Stomach (tissue), 9 donors: ENCODE measurements around the gene VPS39. TPM values are rescaled to one million over a fixed set of nuclear protein-coding genes. Genes with fewer than 3 reads are reported as not detected.
"Not testable (repeated sequence)": the region's sequence is repeated elsewhere in the genome, so short reads cannot be mapped to it uniquely, and the experiment has no call there.

Experiments
- DNase-seq, 2 donors: peaks; one replicate each; pipeline versions ENCODE4 v3.0.0 to v3.0.0-alpha.2; 2013 to 2019
- H3K27ac ChIP-seq, 5 donors: fragments of 200-600 bp in 4 of 5; sonication (generic) in 4 of 5; one replicate each; pipeline ENCODE4 v1.5.1; 2013 to 2019; ENCODE audit warnings: mild to moderate bottlenecking in 1 of 5, moderate library complexity in 1 of 5
- H3K27me3 ChIP-seq, 3 donors: fragments of 200-600 bp; sonication (generic); one replicate each; pipeline ENCODE4 v1.5.1; 2017 to 2019; ENCODE audit warnings: mixed run types in 1 of 3
- H3K36me3 ChIP-seq, 4 donors: fragments of 200-600 bp; sonication (generic); 1 replicate in 3 of 4; 2 replicates in 1 of 4; pipeline ENCODE4 v1.5.1; 2016 to 2019
- H3K4me1 ChIP-seq, 4 donors: fragments of 200-600 bp; sonication (generic); one replicate each; pipeline ENCODE4 v1.5.1; 2016 to 2019
- H3K4me3 ChIP-seq, 4 donors: fragments of 200-600 bp; sonication (generic) in 3 of 4; one replicate each; pipeline ENCODE4 v1.5.1; 2016 to 2019; ENCODE audit warnings: mild to moderate bottlenecking in 1 of 4
- H3K9me3 ChIP-seq, 4 donors: fragments of 200-600 bp; sonication (generic); one replicate each; pipeline ENCODE4 v1.5.1; 2016 to 2019
- EP300 ChIP-seq: sonication (generic); formaldehyde crosslinking; IDR thresholded peaks from one replicate; pipeline ENCODE4 v1.6.1; 2017; ENCODE audit warnings: antibody characterized with exemption
- POLR2A ChIP-seq, 4 donors: fragments of 450-650 bp; IDR thresholded peaks; one replicate each; pipeline ENCODE4 v1.6.1; 2016; ENCODE audit warnings: antibody characterized with exemption in 4 of 4, control low read depth in 2 of 4, mild to moderate bottlenecking in 1 of 4, moderate library complexity in 1 of 4
- POLR2AphosphoS5 ChIP-seq, 3 donors: sonication (generic); formaldehyde crosslinking; IDR thresholded peaks; one replicate each; pipeline ENCODE4 v1.6.1; 2016; ENCODE audit warnings: antibody characterized with exemption in 3 of 3
- WGBS, 5 donors: extraction: QIAGEN DNeasy Blood & Tissue Kit in 3 of 5; methylation state at CpG; one replicate each; pipeline versions ENCODE4 v1.1.5 to v1.1.7; 2013 to 2018; 5-methylcytosine and 5-hydroxymethylcytosine counted together
- intact Hi-C: fragments of 100-400 bp; cut with DNase I; formaldehyde crosslinking; loops from one replicate; pipeline ENCODE4 v1.15.1; 2023; ENCODE audit warnings: low total_unique reads
- polyA plus RNA-seq, 3 donors: library from polyadenylated mRNA; stranded (reverse); fragments of 200-250 nt; gene quantifications; one replicate each; pipeline ENCODE4 v1.2.3, GENCODE V29; 2013
- total RNA-seq, 5 donors: library from RNA; depleted of rRNA; stranded (reverse); fragments of >200 nt; gene quantifications; one replicate each; pipeline versions ENCODE4 v1.1.0 to v1.2.3, GENCODE V29; 2014 to 2016
- TF ChIP-seq, protein P1 (sequence below), 7 experiments: fragments of 450-650 bp in 4 of 7; fragments of 200-600 bp in 3 of 7; sonication (generic) in 3 of 7; IDR thresholded peaks; one replicate each; pipeline ENCODE4 v1.5.1; 2016 to 2019; ENCODE audit warnings: antibody characterized with exemption in 7 of 7, control low read depth in 2 of 7, mild to moderate bottlenecking in 1 of 7
- donor health status: healthy with polysubstance abuse.
- donor health status: Bipolar disorder and iron deficiency.
- donor health status: healthy.

The VPS39 gene
- total and polyA plus RNA-seq, 8 donors = 22.2 to 635 (median 74.3) TPM

- Histone ChIP-seq H3K36me3 (peaks cover 23 to 91% (median 88%) of the 10 kb centered on the region in 4 donors), H3K4me3 (no peak overlapping the region), H3K9me3 (no peaks in the 10 kb centered on the region), H3K27ac (no peak overlapping the region), H3K4me1 (no peaks in the 10 kb centered on the region), H3K27me3 (no peaks in the 10 kb centered on the region)
- no peak for DNase-seq
- intact Hi-C loops = no loop called here
- no peak for TF ChIP-seq POLR2A (IDR thresholded peaks at IDR 0.05)
- TF ChIP-seq, protein P1, sequence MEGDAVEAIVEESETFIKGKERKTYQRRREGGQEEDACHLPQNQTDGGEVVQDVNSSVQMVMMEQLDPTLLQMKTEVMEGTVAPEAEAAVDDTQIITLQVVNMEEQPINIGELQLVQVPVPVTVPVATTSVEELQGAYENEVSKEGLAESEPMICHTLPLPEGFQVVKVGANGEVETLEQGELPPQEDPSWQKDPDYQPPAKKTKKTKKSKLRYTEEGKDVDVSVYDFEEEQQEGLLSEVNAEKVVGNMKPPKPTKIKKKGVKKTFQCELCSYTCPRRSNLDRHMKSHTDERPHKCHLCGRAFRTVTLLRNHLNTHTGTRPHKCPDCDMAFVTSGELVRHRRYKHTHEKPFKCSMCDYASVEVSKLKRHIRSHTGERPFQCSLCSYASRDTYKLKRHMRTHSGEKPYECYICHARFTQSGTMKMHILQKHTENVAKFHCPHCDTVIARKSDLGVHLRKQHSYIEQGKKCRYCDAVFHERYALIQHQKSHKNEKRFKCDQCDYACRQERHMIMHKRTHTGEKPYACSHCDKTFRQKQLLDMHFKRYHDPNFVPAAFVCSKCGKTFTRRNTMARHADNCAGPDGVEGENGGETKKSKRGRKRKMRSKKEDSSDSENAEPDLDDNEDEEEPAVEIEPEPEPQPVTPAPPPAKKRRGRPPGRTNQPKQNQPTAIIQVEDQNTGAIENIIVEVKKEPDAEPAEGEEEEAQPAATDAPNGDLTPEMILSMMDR (IDR thresholded peaks at IDR 0.05) = no peak
- no peak for TF ChIP-seq EP300
- no peak for TF ChIP-seq POLR2AphosphoS5 (IDR thresholded peaks at IDR 0.05)
Observed at GRCh38 chr15:42239528-42240182, 31.6 kb upstream of the VPS39 start.

GRCh38 chr15:42233107-42233506 lies 25.0 kb upstream of the VPS39 start:
- 61 to 71% (median 68%) methylated on average over 2 of the region's 2 CpGs for WGBS, 5 donors
- no peak for DNase-seq
- TF ChIP-seq POLR2A (IDR thresholded peaks at IDR 0.05) = no peak
- TF ChIP-seq, protein P1 (IDR thresholded peaks at IDR 0.05) = no peak
- TF ChIP-seq EP300 = no peak
- no peak for TF ChIP-seq POLR2AphosphoS5 (IDR thresholded peaks at IDR 0.05)
- no peaks in the 10 kb centered on the region for H3K27me3 ChIP-seq
- H3K36me3 ChIP-seq = peaks cover 28 to 99% (median 97%) of the 10 kb centered on the region in 4 donors
- no peaks in the 10 kb centered on the region for H3K9me3 ChIP-seq
- no peaks in the 10 kb centered on the region for H3K4me1 ChIP-seq
- no peak overlapping the region for H3K4me3 ChIP-seq
- intact Hi-C loops = no loop called here
- peak overlapping the region in 1 of 5 donors; percentile 2 for H3K27ac ChIP-seq

GRCh38 chr15:42232606-42233005 lies 24.5 kb upstream of the VPS39 start:
- no peaks in the 10 kb centered on the region for H3K4me1 ChIP-seq
- peaks cover 28 to 99% (median 97%) of the 10 kb centered on the region in 4 donors for H3K36me3 ChIP-seq
- no peak overlapping the region for H3K4me3 ChIP-seq
- no peak for TF ChIP-seq POLR2A (IDR thresholded peaks at IDR 0.05)
- no peak for TF ChIP-seq EP300
- no peak for TF ChIP-seq POLR2AphosphoS5 (IDR thresholded peaks at IDR 0.05)
- TF ChIP-seq, protein P1 (IDR thresholded peaks at IDR 0.05) = no peak
- H3K27me3 ChIP-seq = no peaks in the 10 kb centered on the region
- H3K27ac ChIP-seq = no peak overlapping the region
- 69 to 76% (median 74%) methylated on average over 5 of the region's 5 CpGs for WGBS, 5 donors
- H3K9me3 ChIP-seq = no peaks in the 10 kb centered on the region
- no peak for DNase-seq
- intact Hi-C loops = no loop called here

- Histone ChIP-seq H3K27ac (no peak overlapping the region), H3K27me3 (no peaks in the 10 kb centered on the region), H3K36me3 (peaks cover 31 to 99% (median 97%) of the 10 kb centered on the region in 4 donors), H3K4me3 (no peak overlapping the region), H3K4me1 (no peaks in the 10 kb centered on the region), H3K9me3 (no peaks in the 10 kb centered on the region)
- WGBS, 5 donors = 90 to 99% (median 93%) methylated on average over 1 of the region's 1 CpG
- DNase-seq = no peak
- TF ChIP-seq, protein P1 (IDR thresholded peaks at IDR 0.05) = no peak
- TF ChIP-seq POLR2A (IDR thresholded peaks at IDR 0.05) (no peak), POLR2AphosphoS5 (IDR thresholded peaks at IDR 0.05) (no peak), EP300 (no peak)
- intact Hi-C loops = no loop called here
Observed at GRCh38 chr15:42231088-42231487, 23.0 kb upstream of the VPS39 start.

DNA sequence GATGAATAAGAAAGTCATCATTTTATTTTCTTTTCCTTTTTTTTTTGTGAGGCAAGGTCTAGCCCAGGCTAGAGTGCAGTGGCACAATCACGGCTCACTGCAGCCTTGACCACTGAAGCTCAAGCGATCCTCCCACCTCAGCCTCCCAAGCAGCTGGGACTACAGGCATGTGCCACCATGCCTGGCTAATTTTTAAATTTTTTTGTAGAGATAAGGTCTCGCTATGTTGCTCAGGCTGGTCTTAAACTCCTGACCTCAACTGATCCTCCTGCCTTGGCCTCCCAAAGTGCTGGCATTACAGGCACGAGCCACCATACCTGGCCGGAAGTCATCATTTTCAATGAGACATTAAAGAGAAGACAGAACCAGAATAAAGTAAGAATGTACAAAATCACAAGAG lies 20.9 kb upstream of the VPS39 start:
- H3K27ac ChIP-seq = not testable (repeated sequence)
- peaks cover 44 to 99% (median 98%) of the 10 kb centered on the region in 4 donors for H3K36me3 ChIP-seq

More for the DNA sequence above, 20.9 kb upstream of the VPS39 start:
- H3K27me3 ChIP-seq, DNase-seq, H3K4me3 ChIP-seq, intact Hi-C loops, H3K9me3 ChIP-seq, H3K4me1 ChIP-seq: not testable (repeated sequence)
- 91 to 95% (median 94%) methylated on average over 5 of the region's 5 CpGs for WGBS, 5 donors
